IMR-90 (cell line): ENCODE data around the gene RAX2. TPM values are rescaled to one million over a fixed set of nuclear protein-coding genes. Genes with fewer than 3 reads are reported as not detected.

Source experiments
- ATAC-seq: fragments of 200-7000 bp; cut with Tn5 transposase; 2 replicates; pipeline ENCODE4 v1.9.1; 2020; ENCODE audit warnings: low read depth, mild to moderate bottlenecking, moderate library complexity
- BruUV-seq: library from RNA; stranded (reverse); fragments of 400-500 nt; replicated peaks from 2 replicates; lab custom pipeline; 2021; lab: Mats Ljungman, UMichigan
- CTCF ChIA-PET: fragments of 300-600 bp; formaldehyde crosslinking; extraction: SDS; loops from one replicate; lab custom pipeline; 2021; ENCODE audit warnings: antibody characterized with exemption; lab: Yijun Ruan, JAX
- POLR2A ChIA-PET: fragments of 300-600 bp; sonication (Branson Sonifier 250); formaldehyde crosslinking; loops from one replicate; lab custom pipeline; 2022; ENCODE audit warnings: antibody characterized with exemption; ENCODE audit not compliant: unreplicated experiment; lab: Charles Lee
- DNase-seq: peaks from one replicate; pipeline ENCODE4 v3.0.0; 2013
- H2AFZ ChIP-seq: replicated peaks from 2 replicates; pipeline ENCODE3; 2013; ENCODE audit warnings: low read length, mild to moderate bottlenecking; ENCODE audit not compliant: poor library complexity
- H2AK5ac ChIP-seq: 2 replicates; pipeline ENCODE4 v1.6.1; 2013; ENCODE audit warnings: low read depth, low read length, inconsistent platforms
- H2AK9ac ChIP-seq: replicated peaks from 2 replicates; pipeline ENCODE3; 2013; ENCODE audit warnings: mild to moderate bottlenecking, low read depth, low read length, moderate library complexity; ENCODE audit not compliant: poor library complexity
- H2BK120ac ChIP-seq: 2 replicates; pipeline ENCODE4 v1.6.1; 2013; ENCODE audit warnings: low read depth, low read length, inconsistent platforms
- H2BK15ac ChIP-seq: 3 replicates; pipeline ENCODE4 v1.6.1; 2013; ENCODE audit warnings: low read depth, low read length, inconsistent platforms
- H2BK20ac ChIP-seq: 2 replicates; pipeline ENCODE4 v1.6.1; 2013; ENCODE audit warnings: low read depth, mild to moderate bottlenecking, inconsistent platforms, low read length, moderate library complexity
- H2BK5ac ChIP-seq: 2 replicates; pipeline ENCODE4 v1.6.1; 2013; ENCODE audit warnings: mild to moderate bottlenecking, low read depth, low read length, inconsistent platforms; ENCODE audit not compliant: poor library complexity, severe bottlenecking
- H3K14ac ChIP-seq: replicated peaks from 2 replicates; pipeline ENCODE4 v1.6.1; 2013; ENCODE audit warnings: low read depth, low read length, inconsistent platforms
- H3K18ac ChIP-seq: 2 replicates; pipeline ENCODE4 v1.6.1; 2013; ENCODE audit warnings: low read depth, low read length, control low read depth
- H3K23ac ChIP-seq: 2 replicates; pipeline ENCODE4 v1.6.1; 2013; ENCODE audit warnings: low read depth, low read length, inconsistent platforms
- H3K27ac ChIP-seq: 2 replicates; pipeline ENCODE4 v1.5.1; 2013; ENCODE audit warnings: mild to moderate bottlenecking, control low read depth, low read length; ENCODE audit not compliant: insufficient read depth
- H3K27me3 ChIP-seq: 2 replicates; pipeline ENCODE4 v1.6.1; 2013; ENCODE audit warnings: low read length; ENCODE audit not compliant: control insufficient read depth, insufficient read depth
- H3K36me3 ChIP-seq: 2 replicates; pipeline ENCODE4 v1.6.1; 2013; ENCODE audit warnings: low read length, mixed read lengths; ENCODE audit not compliant: control insufficient read depth, insufficient read depth
- H3K4ac ChIP-seq: 2 replicates; pipeline ENCODE4 v1.6.1; 2013; ENCODE audit warnings: low read depth, low read length, inconsistent platforms
- H3K4me1 ChIP-seq: 2 replicates; pipeline ENCODE4 v1.6.1; 2013; ENCODE audit warnings: low read length, mixed read lengths; ENCODE audit not compliant: control insufficient read depth, insufficient read depth
- H3K4me2 ChIP-seq: 2 replicates; pipeline ENCODE4 v1.6.1; 2013; ENCODE audit warnings: low read depth, mild to moderate bottlenecking, control low read depth, low read length, moderate library complexity
- H3K4me3 ChIP-seq: 2 replicates; pipeline ENCODE4 v1.5.1; 2013; ENCODE audit warnings: low read depth, mild to moderate bottlenecking, control low read depth, low read length, moderate library complexity; ENCODE audit not compliant: insufficient read depth
- H3K56ac ChIP-seq: 2 replicates; pipeline ENCODE4 v1.6.1; 2013; ENCODE audit warnings: low read length, inconsistent platforms; ENCODE audit not compliant: insufficient read depth; ENCODE audit errors: extremely low read depth
- H3K79me1 ChIP-seq, 2 experiments: 2 replicates each; pipeline ENCODE4 v1.6.1; 2013; ENCODE audit warnings: low read length in 2 of 2, inconsistent platforms in 1 of 2, low read depth in 1 of 2
- H3K9ac ChIP-seq: 2 replicates; pipeline ENCODE4 v1.6.1; 2013; ENCODE audit warnings: low read depth, low read length, control low read depth
- H3K9me1 ChIP-seq: 2 replicates; pipeline ENCODE4 v1.6.1; 2013; ENCODE audit warnings: low read length, inconsistent platforms; ENCODE audit not compliant: insufficient read depth
- H3K9me3 ChIP-seq: 2 replicates; pipeline ENCODE4 v1.6.1; 2013; ENCODE audit warnings: low read length; ENCODE audit not compliant: control insufficient read depth, insufficient read depth
- H4K20me1 ChIP-seq: 2 replicates; pipeline ENCODE4 v1.6.1; 2013; ENCODE audit warnings: low read length, inconsistent platforms; ENCODE audit not compliant: insufficient read depth
- H4K5ac ChIP-seq: 2 replicates; pipeline ENCODE4 v1.6.1; 2013; ENCODE audit warnings: mild to moderate bottlenecking, low read depth, low read length, control low read depth
- H4K8ac ChIP-seq, 2 experiments: 2 replicates each; pipeline ENCODE4 v1.6.1; 2013; ENCODE audit warnings: low read depth in 2 of 2, low read length in 2 of 2, control low read depth in 1 of 2, inconsistent platforms in 1 of 2
- H4K91ac ChIP-seq: 2 replicates; pipeline ENCODE4 v1.6.1; 2013; ENCODE audit warnings: low read depth, low read length, inconsistent platforms; ENCODE audit not compliant: insufficient read depth
- BHLHE40 ChIP-seq: fragments of 150-350 bp; IDR thresholded peaks from 2 replicates; pipeline ENCODE4 v1.6.1; 2016; ENCODE audit warnings: mild to moderate bottlenecking, low read depth, low read length
- CEBPB ChIP-seq: IDR thresholded peaks from 2 replicates; pipeline ENCODE4 v1.6.1; 2012; ENCODE audit warnings: low read depth, low read length, improper control_type of control experiment
- CHD1 ChIP-seq: IDR thresholded peaks from 2 replicates; pipeline ENCODE4 v1.6.1; 2012; ENCODE audit warnings: low read depth, low read length, improper control_type of control experiment
- FOS ChIP-seq: fragments of 150-350 bp; IDR thresholded peaks from 2 replicates; pipeline ENCODE4 v1.6.1; 2016; ENCODE audit warnings: low read depth, low read length
- MAFK ChIP-seq: IDR thresholded peaks from 2 replicates; pipeline ENCODE4 v1.6.1; 2012; ENCODE audit warnings: low read depth, low read length, improper control_type of control experiment
- MAZ ChIP-seq: IDR thresholded peaks from 2 replicates; pipeline ENCODE4 v1.6.1; 2012; ENCODE audit warnings: low read depth, mild to moderate bottlenecking, low read length, improper control_type of control experiment, moderate library complexity, borderline replicate concordance
- MXI1 ChIP-seq: IDR thresholded peaks from 2 replicates; pipeline ENCODE4 v1.6.1; 2012; ENCODE audit warnings: low read depth, mild to moderate bottlenecking, low read length, moderate library complexity, borderline replicate concordance
- NFE2L2 ChIP-seq: fragments of 150-350 bp; IDR thresholded peaks from 2 replicates; pipeline ENCODE4 v1.6.1; 2016; ENCODE audit warnings: low read depth, mild to moderate bottlenecking, low read length
- POLR2A ChIP-seq: IDR thresholded peaks from 2 replicates; pipeline ENCODE4 v1.6.1; 2012; ENCODE audit warnings: mild to moderate bottlenecking, low read depth, low read length
- RAD21 ChIP-seq: IDR thresholded peaks from 2 replicates; pipeline ENCODE4 v1.6.1; 2012; ENCODE audit warnings: low read length, improper control_type of control experiment
- RCOR1 ChIP-seq: IDR thresholded peaks from 2 replicates; pipeline ENCODE4 v1.6.1; 2012; ENCODE audit warnings: mild to moderate bottlenecking, low read length, improper control_type of control experiment; ENCODE audit not compliant: insufficient replicate concordance
- RFX5 ChIP-seq: IDR thresholded peaks from 2 replicates; pipeline ENCODE4 v1.8.0; 2012; ENCODE audit warnings: low read depth, mild to moderate bottlenecking, low read length, moderate library complexity
- SMC3 ChIP-seq: fragments of 150-350 bp; IDR thresholded peaks from 2 replicates; pipeline ENCODE4 v1.6.1; 2016; ENCODE audit warnings: low read depth, mild to moderate bottlenecking, antibody characterized with exemption, low read length, moderate library complexity
- WGBS, 2 experiments: methylation state at CpG; one replicate each; pipeline versions ENCODE4 v1.1.5 to v1.1.7; 2013; ENCODE audit warnings: missing lambda C conversion rate in 2 of 2; ENCODE audit not compliant: insufficient read length in 1 of 2; ENCODE audit errors: extremely low coverage in 2 of 2; 5-methylcytosine and 5-hydroxymethylcytosine counted together
- dilution Hi-C: fragments of 300-500 bp; cut with HindIII; formaldehyde crosslinking; loops from one replicate; pipeline ENCODE4 v1.14.3; 2018; ENCODE audit warnings: low sequenced_read_pairs; ENCODE audit not compliant: unreplicated experiment
- in situ Hi-C: fragments of 300-500 bp; cut with MboI; formaldehyde crosslinking; loops from 3 replicates; pipeline ENCODE4 v1.14.3; 2019; ENCODE audit warnings: low sequenced_read_pairs, inconsistent platforms, mixed read lengths
- intact Hi-C: fragments of 100-400 bp; cut with micrococcal nuclease; formaldehyde crosslinking; loops from 2 replicates; pipeline ENCODE4 v1.10.0; 2022
- polyA plus RNA-seq, 3 experiments: library from polyadenylated mRNA; depleted of rRNA; stranded (reverse); fragments of >200 nt; gene quantifications; 2 replicates each; pipeline ENCODE4 v1.2.3, GENCODE V29; 2012; ENCODE audit warnings: low replicate concordance in 1 of 3
- total RNA-seq: library from RNA; depleted of rRNA; stranded (reverse); fragments of >200 nt; gene quantifications from 2 replicates; pipeline ENCODE4 v1.2.3, GENCODE V29; 2012
- TF ChIP-seq, protein P1 (sequence below): fragments of 150-350 bp; IDR thresholded peaks from 2 replicates; pipeline ENCODE4 v1.6.1; 2017; ENCODE audit warnings: mild to moderate bottlenecking, antibody characterized with exemption, low read length, low read depth
- TF ChIP-seq, protein P2 (sequence below): conservative IDR thresholded peaks from 2 replicates; pipeline ENCODE4 v1.5.1; 2012; ENCODE audit warnings: mild to moderate bottlenecking, low read depth, low read length, improper control_type of control experiment
- TF ChIP-seq, protein P3 (sequence below): fragments of 150-350 bp; IDR thresholded peaks from 2 replicates; pipeline ENCODE4 v1.6.1; 2016; ENCODE audit warnings: low read depth, mild to moderate bottlenecking, low read length, moderate library complexity, borderline replicate concordance

RAX2 gene
- total and polyA plus RNA-seq, 2 of the 4 experiments (the other 2 are of a cell fraction) = not detected

- no peaks in the 10 kb centered on the region for H4K20me1 ChIP-seq
- ATAC-seq (no peak), DNase-seq (no peak)
- no peak overlapping the region for H3K4me3 ChIP-seq
- dilution Hi-C loops (no loop called here), intact Hi-C loops (no loop called here), in situ Hi-C loops (no loop called here)
- no peak overlapping the region for H3K18ac ChIP-seq
- no peak overlapping the region for H2BK120ac ChIP-seq
- no peak overlapping the region for H3K4ac ChIP-seq
- H4K91ac ChIP-seq = no peak overlapping the region
- ChIA-PET CTCF (no interaction called here), POLR2A (no interaction called here)
- H2AK9ac ChIP-seq = no peak overlapping the region
- H3K9me3 ChIP-seq = peaks cover 24% of the 10 kb centered on the region
- no peak overlapping the region for H2BK20ac ChIP-seq
- TF ChIP-seq RAD21 (no peak), FOS (no peak), SMC3 (no peak), POLR2A (no peak), RFX5 (no peak), MAZ (no peak), CEBPB (no peak), MXI1 (no peak), RCOR1 (no peak), NFE2L2 (no peak), CHD1 (no peak), MAFK (no peak), BHLHE40 (no peak)
- TF ChIP-seq, protein P1, sequence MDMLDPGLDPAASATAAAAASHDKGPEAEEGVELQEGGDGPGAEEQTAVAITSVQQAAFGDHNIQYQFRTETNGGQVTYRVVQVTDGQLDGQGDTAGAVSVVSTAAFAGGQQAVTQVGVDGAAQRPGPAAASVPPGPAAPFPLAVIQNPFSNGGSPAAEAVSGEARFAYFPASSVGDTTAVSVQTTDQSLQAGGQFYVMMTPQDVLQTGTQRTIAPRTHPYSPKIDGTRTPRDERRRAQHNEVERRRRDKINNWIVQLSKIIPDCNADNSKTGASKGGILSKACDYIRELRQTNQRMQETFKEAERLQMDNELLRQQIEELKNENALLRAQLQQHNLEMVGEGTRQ = no peak
- TF ChIP-seq, protein P2, sequence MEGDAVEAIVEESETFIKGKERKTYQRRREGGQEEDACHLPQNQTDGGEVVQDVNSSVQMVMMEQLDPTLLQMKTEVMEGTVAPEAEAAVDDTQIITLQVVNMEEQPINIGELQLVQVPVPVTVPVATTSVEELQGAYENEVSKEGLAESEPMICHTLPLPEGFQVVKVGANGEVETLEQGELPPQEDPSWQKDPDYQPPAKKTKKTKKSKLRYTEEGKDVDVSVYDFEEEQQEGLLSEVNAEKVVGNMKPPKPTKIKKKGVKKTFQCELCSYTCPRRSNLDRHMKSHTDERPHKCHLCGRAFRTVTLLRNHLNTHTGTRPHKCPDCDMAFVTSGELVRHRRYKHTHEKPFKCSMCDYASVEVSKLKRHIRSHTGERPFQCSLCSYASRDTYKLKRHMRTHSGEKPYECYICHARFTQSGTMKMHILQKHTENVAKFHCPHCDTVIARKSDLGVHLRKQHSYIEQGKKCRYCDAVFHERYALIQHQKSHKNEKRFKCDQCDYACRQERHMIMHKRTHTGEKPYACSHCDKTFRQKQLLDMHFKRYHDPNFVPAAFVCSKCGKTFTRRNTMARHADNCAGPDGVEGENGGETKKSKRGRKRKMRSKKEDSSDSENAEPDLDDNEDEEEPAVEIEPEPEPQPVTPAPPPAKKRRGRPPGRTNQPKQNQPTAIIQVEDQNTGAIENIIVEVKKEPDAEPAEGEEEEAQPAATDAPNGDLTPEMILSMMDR = no peak
- TF ChIP-seq, protein P3, sequence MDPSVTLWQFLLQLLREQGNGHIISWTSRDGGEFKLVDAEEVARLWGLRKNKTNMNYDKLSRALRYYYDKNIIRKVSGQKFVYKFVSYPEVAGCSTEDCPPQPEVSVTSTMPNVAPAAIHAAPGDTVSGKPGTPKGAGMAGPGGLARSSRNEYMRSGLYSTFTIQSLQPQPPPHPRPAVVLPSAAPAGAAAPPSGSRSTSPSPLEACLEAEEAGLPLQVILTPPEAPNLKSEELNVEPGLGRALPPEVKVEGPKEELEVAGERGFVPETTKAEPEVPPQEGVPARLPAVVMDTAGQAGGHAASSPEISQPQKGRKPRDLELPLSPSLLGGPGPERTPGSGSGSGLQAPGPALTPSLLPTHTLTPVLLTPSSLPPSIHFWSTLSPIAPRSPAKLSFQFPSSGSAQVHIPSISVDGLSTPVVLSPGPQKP = no peak
- H2BK15ac ChIP-seq = no peak overlapping the region
- H2AFZ ChIP-seq = peak overlapping the region; percentile 21
- no peak overlapping the region for H3K56ac ChIP-seq
- H3K36me3 ChIP-seq = no peaks in the 10 kb centered on the region
- H2AK5ac ChIP-seq = no peak overlapping the region
- H3K9me1 ChIP-seq = no peaks in the 10 kb centered on the region
- peaks cover 14% of the 10 kb centered on the region for H3K27me3 ChIP-seq
- no peak overlapping the region for H3K4me2 ChIP-seq
- no peak overlapping the region for H4K5ac ChIP-seq
- H2BK5ac ChIP-seq = no peak overlapping the region
- H3K27ac ChIP-seq = no peak overlapping the region
- no peak overlapping the region for H3K14ac ChIP-seq
- H3K4me1 ChIP-seq = no peaks in the 10 kb centered on the region
- H3K79me1 ChIP-seq = no peaks in the 10 kb centered on the region
- 92% methylated on average over 6 of the region's 9 CpGs; no CpG with 5 or more reads in 1 of the 2 experiments for WGBS, 2 experiments
- no TSS peak for BruUV-seq
- no peak overlapping the region for H3K9ac ChIP-seq
- no peak overlapping the region for H3K23ac ChIP-seq
- no peak overlapping the region for H4K8ac ChIP-seq
Measured at GRCh38 chr19:3780786-3781304, 8.8 kb upstream of the RAX2 start.
